Fibroblast of lung (primary cell): ENCODE data around the gene NCR3LG1.

Source experiments
- CTCF ChIP-seq, 2 donors: IDR thresholded peaks in 1 of 2; conservative IDR thresholded peaks in 1 of 2; 1 replicate in 1 of 2; 2 replicates in 1 of 2; pipeline ENCODE4 v1.5.1; 2011 to 2012; ENCODE audit warnings: low read length in 2 of 2, control low read depth in 1 of 2, inconsistent platforms in 1 of 2, low read depth in 1 of 2, mild to moderate bottlenecking in 1 of 2
- EZH2 ChIP-seq: IDR thresholded peaks from 2 replicates; pipeline ENCODE4 v1.5.1; 2012; ENCODE audit warnings: low read length, control low read depth, mild to moderate bottlenecking; ENCODE audit errors: missing control alignments

GRCh38 chr11:17388609-17389210 is 37.1 kb downstream of the NCR3LG1 start, which contains the start of gene KCNJ11:
- no peak for TF ChIP-seq CTCF (conservative IDR thresholded peaks at IDR 0.05 in 1 of 2, IDR thresholded peaks at IDR 0.05 in 1 of 2; ENCODE audit: low read depth in 1 of 2, low read length in 2 of 2)
- no peak for TF ChIP-seq EZH2
